Measurements from ENCODE around the gene FFAR1.

DNA sequence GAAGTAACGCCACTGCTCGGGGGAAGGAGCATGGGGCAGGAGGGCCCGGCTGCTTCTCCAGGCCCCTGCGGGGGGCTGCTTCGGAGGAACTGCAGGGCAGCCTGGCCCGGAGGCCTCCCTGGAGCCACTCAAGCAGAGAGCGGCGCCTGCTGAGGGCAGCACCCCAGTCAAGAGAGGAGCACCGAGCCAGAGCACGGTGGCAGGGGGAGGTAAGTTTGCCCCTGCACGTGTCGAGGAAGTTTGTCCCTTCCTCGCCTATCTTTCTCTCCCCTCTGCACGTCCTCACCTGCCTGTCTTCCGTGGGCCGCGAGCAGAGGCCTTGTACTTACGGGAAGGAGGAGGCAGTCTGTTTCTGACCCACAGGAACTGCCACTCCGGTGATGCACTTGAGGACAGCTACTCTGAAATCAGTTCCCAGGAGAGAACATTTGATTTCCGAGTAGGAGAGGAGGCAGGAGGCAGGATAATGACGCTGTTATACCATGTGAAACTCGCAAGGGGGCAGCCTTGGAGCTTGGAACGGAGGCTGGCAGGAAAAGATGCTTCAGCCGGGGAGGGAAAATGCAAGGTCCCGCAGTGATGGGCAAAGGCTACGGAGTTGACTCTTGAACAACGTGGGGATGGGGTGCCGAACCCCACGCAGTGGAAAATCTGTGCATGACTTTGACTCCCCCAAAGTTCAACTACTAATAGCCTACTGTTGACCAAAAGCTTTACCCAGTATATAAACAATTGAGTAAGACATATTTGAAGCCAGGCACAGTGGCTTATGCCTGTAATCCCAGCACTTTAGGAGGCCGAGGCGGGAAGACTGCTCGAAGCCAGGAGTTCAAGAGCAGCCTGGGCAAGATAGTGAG is 5.0 kb downstream of the FFAR1 start:
- TF ChIP-seq, protein P1, sequence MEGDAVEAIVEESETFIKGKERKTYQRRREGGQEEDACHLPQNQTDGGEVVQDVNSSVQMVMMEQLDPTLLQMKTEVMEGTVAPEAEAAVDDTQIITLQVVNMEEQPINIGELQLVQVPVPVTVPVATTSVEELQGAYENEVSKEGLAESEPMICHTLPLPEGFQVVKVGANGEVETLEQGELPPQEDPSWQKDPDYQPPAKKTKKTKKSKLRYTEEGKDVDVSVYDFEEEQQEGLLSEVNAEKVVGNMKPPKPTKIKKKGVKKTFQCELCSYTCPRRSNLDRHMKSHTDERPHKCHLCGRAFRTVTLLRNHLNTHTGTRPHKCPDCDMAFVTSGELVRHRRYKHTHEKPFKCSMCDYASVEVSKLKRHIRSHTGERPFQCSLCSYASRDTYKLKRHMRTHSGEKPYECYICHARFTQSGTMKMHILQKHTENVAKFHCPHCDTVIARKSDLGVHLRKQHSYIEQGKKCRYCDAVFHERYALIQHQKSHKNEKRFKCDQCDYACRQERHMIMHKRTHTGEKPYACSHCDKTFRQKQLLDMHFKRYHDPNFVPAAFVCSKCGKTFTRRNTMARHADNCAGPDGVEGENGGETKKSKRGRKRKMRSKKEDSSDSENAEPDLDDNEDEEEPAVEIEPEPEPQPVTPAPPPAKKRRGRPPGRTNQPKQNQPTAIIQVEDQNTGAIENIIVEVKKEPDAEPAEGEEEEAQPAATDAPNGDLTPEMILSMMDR (optimal IDR thresholded peaks at IDR 0.05 in 1 of 3, IDR thresholded peaks at IDR 0.05 in 1 of 3, conservative IDR thresholded peaks at IDR 0.05 in 1 of 3; ENCODE audit: extremely low read depth in 1 of 3, insufficient read depth in 2 of 3, low read length in 3 of 3), result peak; percentile 78 to 92 (median 90)
- TF ChIP-seq EZH2 (IDR thresholded peaks at IDR 0.05; ENCODE audit: low read length), result no peak

Measured in keratinocyte (primary cell).